ENCODE measurements around the gene GLA. TPM values are rescaled to one million over a fixed set of nuclear protein-coding genes. Genes with fewer than 3 reads are reported as not detected.

GLA gene
- total RNA-seq, 1 experiment from 2014 or later = 115 TPM

DNA sequence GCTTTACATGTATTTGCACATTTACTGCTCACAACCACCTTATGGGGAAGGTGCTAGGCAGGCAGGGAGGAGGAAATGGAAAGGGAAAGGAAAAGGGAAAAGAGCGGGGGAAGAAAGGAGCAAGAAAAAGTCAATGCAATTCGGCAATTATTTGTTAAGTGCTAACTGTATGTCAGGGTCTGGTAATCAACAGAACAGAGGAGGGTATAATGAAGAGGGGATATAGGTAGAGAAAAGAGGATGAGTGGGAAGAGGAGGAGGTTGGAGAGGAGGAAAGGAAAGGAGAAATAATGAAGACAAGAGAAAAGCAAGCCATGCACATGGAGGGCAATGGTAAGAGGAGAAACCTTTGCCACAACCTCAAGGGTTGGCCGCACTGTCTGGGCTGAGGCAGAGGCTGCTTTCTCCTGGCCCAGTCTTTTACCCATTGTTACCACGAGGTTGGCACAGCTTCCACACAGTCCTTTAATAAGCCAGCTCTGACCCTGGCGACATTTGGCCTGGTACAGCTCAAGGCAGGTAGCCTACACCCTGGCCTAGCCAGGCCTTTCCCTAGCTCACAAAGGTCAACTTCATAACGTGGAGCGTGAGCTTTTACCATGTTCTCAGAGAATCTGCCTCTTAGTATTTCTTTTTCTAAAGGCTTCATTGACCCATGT is 22.6 kb downstream of the GLA start:
- Histone ChIP-seq H3K9me3 (ENCODE audit: control insufficient read depth, insufficient read depth, low read depth, low read length) (no peaks in the 10 kb centered on the region), H3K27me3 (ENCODE audit: control insufficient read depth, insufficient read depth, low read length) (no peaks in the 10 kb centered on the region), H3K4me1 (ENCODE audit: control insufficient read depth, insufficient read depth, low read length) (no peaks in the 10 kb centered on the region), H3K36me3 (ENCODE audit: control insufficient read depth, insufficient read depth, low read length) (no peaks in the 10 kb centered on the region), H3K4me3 (ENCODE audit: low read depth in 2 of 2, low read length in 2 of 2) (no peak overlapping the region), H3K27ac (ENCODE audit: low read length) (no peak overlapping the region)
- in situ Hi-C loops (cut with HindIII; ENCODE audit: low pct_unique_long_range_greater_than_20kb, low sequenced_read_pairs) = no loop called here
- DNase-seq (ENCODE audit: low read depth, low spot score) (no peak), ATAC-seq (no peak)
- TF ChIP-seq, protein P1, sequence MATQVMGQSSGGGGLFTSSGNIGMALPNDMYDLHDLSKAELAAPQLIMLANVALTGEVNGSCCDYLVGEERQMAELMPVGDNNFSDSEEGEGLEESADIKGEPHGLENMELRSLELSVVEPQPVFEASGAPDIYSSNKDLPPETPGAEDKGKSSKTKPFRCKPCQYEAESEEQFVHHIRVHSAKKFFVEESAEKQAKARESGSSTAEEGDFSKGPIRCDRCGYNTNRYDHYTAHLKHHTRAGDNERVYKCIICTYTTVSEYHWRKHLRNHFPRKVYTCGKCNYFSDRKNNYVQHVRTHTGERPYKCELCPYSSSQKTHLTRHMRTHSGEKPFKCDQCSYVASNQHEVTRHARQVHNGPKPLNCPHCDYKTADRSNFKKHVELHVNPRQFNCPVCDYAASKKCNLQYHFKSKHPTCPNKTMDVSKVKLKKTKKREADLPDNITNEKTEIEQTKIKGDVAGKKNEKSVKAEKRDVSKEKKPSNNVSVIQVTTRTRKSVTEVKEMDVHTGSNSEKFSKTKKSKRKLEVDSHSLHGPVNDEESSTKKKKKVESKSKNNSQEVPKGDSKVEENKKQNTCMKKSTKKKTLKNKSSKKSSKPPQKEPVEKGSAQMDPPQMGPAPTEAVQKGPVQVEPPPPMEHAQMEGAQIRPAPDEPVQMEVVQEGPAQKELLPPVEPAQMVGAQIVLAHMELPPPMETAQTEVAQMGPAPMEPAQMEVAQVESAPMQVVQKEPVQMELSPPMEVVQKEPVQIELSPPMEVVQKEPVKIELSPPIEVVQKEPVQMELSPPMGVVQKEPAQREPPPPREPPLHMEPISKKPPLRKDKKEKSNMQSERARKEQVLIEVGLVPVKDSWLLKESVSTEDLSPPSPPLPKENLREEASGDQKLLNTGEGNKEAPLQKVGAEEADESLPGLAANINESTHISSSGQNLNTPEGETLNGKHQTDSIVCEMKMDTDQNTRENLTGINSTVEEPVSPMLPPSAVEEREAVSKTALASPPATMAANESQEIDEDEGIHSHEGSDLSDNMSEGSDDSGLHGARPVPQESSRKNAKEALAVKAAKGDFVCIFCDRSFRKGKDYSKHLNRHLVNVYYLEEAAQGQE (IDR thresholded peaks at IDR 0.05; ENCODE audit: insufficient read depth in 1 of 2, low read depth in 2 of 2, low read length in 1 of 2) = no peak
- TF ChIP-seq TCF7L2 (IDR thresholded peaks at IDR 0.05; ENCODE audit: low read depth, low read length) (no peak), CTCF (IDR thresholded peaks at IDR 0.05) (no peak), SIN3A (IDR thresholded peaks at IDR 0.05; ENCODE audit: borderline replicate concordance, insufficient read depth, low read depth, low read length) (no peak), POLR2AphosphoS5 (IDR thresholded peaks at IDR 0.05; ENCODE audit: low read depth, low read length) (no peak)
- intact Hi-C loops (cut with micrococcal nuclease; ENCODE audit: unreplicated experiment) = no loop called here
- CTCF ChIA-PET = no interaction called here
- no TSS peak for BruUV-seq (replicated peaks)
- POLR2A ChIA-PET = no interaction called here

DNA sequence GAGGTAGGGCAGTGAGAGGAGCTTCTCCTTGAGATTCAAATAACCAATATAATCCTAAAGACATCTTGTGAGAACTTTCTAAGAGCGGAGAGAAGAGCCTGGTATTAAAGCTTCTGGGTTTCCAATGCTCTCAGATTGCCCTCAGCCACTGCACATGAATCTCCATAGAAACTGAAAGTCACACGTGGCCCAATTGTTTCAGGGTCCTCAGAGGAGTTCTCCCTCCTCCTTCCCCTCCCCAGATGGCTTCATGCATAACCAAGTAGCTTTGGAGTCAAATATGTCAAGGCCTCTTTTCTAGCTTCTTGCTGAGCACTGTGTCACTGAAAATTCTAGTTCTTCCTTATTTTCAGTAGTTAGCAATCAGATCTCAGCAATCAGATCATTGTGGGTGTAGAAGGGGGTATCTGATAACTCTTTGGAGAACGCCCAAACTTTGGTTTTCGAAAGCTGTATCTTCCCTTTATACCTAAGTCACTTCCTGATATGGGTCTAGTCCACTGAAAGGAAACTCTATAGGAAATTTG is 24.0 kb downstream of the GLA start:
- Histone ChIP-seq H3K4me3 (ENCODE audit: low read depth in 2 of 2, low read length in 2 of 2) (no peak overlapping the region), H3K36me3 (ENCODE audit: control insufficient read depth, insufficient read depth, low read length) (no peaks in the 10 kb centered on the region), H3K4me1 (ENCODE audit: control insufficient read depth, insufficient read depth, low read length) (no peaks in the 10 kb centered on the region), H3K9me3 (ENCODE audit: control insufficient read depth, insufficient read depth, low read depth, low read length) (no peaks in the 10 kb centered on the region), H3K27ac (ENCODE audit: low read length) (no peak overlapping the region), H3K27me3 (ENCODE audit: control insufficient read depth, insufficient read depth, low read length) (no peaks in the 10 kb centered on the region; the same call in 1 of the 2 replicates)
- ChIA-PET POLR2A (no interaction called here), CTCF (no interaction called here)
- DNase-seq (ENCODE audit: low read depth, low spot score) = no peak
- TF ChIP-seq TCF7L2 (IDR thresholded peaks at IDR 0.05; ENCODE audit: low read depth, low read length) (no peak), POLR2AphosphoS5 (IDR thresholded peaks at IDR 0.05; ENCODE audit: low read depth, low read length) (no peak), CTCF (IDR thresholded peaks at IDR 0.05) (no peak), SIN3A (IDR thresholded peaks at IDR 0.05; ENCODE audit: borderline replicate concordance, insufficient read depth, low read depth, low read length) (no peak)
- TF ChIP-seq, protein P1 (IDR thresholded peaks at IDR 0.05; ENCODE audit: insufficient read depth in 1 of 2, low read depth in 2 of 2, low read length in 1 of 2) = no peak
- intact Hi-C loops (cut with micrococcal nuclease; ENCODE audit: unreplicated experiment) = no loop called here
- in situ Hi-C loops (cut with HindIII; ENCODE audit: low pct_unique_long_range_greater_than_20kb, low sequenced_read_pairs) = no loop called here
- BruUV-seq (replicated peaks) = no TSS peak
- ATAC-seq = no peak

Data from Panc1 (cell line).